ENCODE measurements around the gene CACNA1C. TPM values are rescaled to one million over a fixed set of nuclear protein-coding genes. Genes with fewer than 3 reads are reported as not detected.

Gene CACNA1C
- total RNA-seq, 2 donors from 2014 or later, result 0.86 to 6.3 TPM

- H3K4me3 Mint-ChIP-seq, result no peak overlapping the region
Observed at GRCh38 chr12:2142068-2142467, 89.3 kb downstream of the CACNA1C start.

GRCh38 chr12:2144951-2145350 is 92.2 kb downstream of the CACNA1C start:
- Histone ChIP-seq H3K9me3 (ENCODE audit: control insufficient read depth, low read length) (no peaks in the 10 kb centered on the region), H3K9ac (ENCODE audit: extremely low read depth, low read length, poor library complexity, severe bottlenecking) (no peak overlapping the region), H3K27me3 (ENCODE audit: control insufficient read depth, insufficient read depth, low read length, poor library complexity, severe bottlenecking) (no peaks in the 10 kb centered on the region), H3K27ac (ENCODE audit: low read depth, low read length) (no peak overlapping the region), H3K4me1 (ENCODE audit: control insufficient read depth, insufficient read depth, low read length) (peaks cover 10% of the 10 kb centered on the region), H3K36me3 (ENCODE audit: control insufficient read depth, insufficient read depth, low read length) (no peaks in the 10 kb centered on the region), H3K4me3 (ENCODE audit: low read length) (no peak overlapping the region)
- no peak overlapping the region for H3K27ac Mint-ChIP-seq
- WGBS, 2 experiments (ENCODE audit: insufficient coverage in 1 of 2, insufficient read length in 1 of 2), result 83% methylated on average over 1 of the region's 1 CpG; no CpG with 5 or more reads in 1 of the 2 experiments
- H3K36me3 Mint-ChIP-seq (ENCODE audit: low read depth), result no peaks in the 10 kb centered on the region
- H3K4me1 Mint-ChIP-seq, result peaks cover 20% of the 10 kb centered on the region
- H3K27me3 Mint-ChIP-seq (ENCODE audit: insufficient read depth), result peaks cover 12% of the 10 kb centered on the region
- H3K4me3 Mint-ChIP-seq, result no peak overlapping the region
- H3K9me3 Mint-ChIP-seq, result no peaks in the 10 kb centered on the region
- DNase-seq, result no peak
- TF ChIP-seq, protein P1, sequence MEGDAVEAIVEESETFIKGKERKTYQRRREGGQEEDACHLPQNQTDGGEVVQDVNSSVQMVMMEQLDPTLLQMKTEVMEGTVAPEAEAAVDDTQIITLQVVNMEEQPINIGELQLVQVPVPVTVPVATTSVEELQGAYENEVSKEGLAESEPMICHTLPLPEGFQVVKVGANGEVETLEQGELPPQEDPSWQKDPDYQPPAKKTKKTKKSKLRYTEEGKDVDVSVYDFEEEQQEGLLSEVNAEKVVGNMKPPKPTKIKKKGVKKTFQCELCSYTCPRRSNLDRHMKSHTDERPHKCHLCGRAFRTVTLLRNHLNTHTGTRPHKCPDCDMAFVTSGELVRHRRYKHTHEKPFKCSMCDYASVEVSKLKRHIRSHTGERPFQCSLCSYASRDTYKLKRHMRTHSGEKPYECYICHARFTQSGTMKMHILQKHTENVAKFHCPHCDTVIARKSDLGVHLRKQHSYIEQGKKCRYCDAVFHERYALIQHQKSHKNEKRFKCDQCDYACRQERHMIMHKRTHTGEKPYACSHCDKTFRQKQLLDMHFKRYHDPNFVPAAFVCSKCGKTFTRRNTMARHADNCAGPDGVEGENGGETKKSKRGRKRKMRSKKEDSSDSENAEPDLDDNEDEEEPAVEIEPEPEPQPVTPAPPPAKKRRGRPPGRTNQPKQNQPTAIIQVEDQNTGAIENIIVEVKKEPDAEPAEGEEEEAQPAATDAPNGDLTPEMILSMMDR (conservative IDR thresholded peaks at IDR 0.05), result no peak

More at GRCh38 chr12:2142068-2142467, 89.3 kb downstream of the CACNA1C start:
- H3K4me1 ChIP-seq (ENCODE audit: control insufficient read depth, insufficient read depth, low read length), result peaks cover 13% of the 10 kb centered on the region
- no peak for DNase-seq
- TF ChIP-seq, protein P1 (conservative IDR thresholded peaks at IDR 0.05), result no peak
- H3K9ac ChIP-seq (ENCODE audit: extremely low read depth, low read length, poor library complexity, severe bottlenecking), result no peak overlapping the region
- H3K27me3 ChIP-seq (ENCODE audit: control insufficient read depth, insufficient read depth, low read length, poor library complexity, severe bottlenecking), result no peaks in the 10 kb centered on the region
- peaks cover 7% of the 10 kb centered on the region for H3K27me3 Mint-ChIP-seq (ENCODE audit: insufficient read depth)
- H3K4me3 ChIP-seq (ENCODE audit: low read length), result no peak overlapping the region
- 98 to 100% methylated on average over 2 to 10 of the region's 10 CpGs for WGBS, 2 experiments (ENCODE audit: insufficient coverage in 1 of 2, insufficient read length in 1 of 2)
- H3K9me3 Mint-ChIP-seq, result peaks cover 9% of the 10 kb centered on the region
- no peaks in the 10 kb centered on the region for H3K9me3 ChIP-seq (ENCODE audit: control insufficient read depth, low read length)
- no peak overlapping the region for H3K27ac ChIP-seq (ENCODE audit: low read depth, low read length)
- no peak overlapping the region for H3K27ac Mint-ChIP-seq
- no peaks in the 10 kb centered on the region for H3K36me3 Mint-ChIP-seq (ENCODE audit: low read depth)
- no peaks in the 10 kb centered on the region for H3K36me3 ChIP-seq (ENCODE audit: control insufficient read depth, insufficient read depth, low read length)
- H3K4me1 Mint-ChIP-seq, result peaks cover 30% of the 10 kb centered on the region

DNA sequence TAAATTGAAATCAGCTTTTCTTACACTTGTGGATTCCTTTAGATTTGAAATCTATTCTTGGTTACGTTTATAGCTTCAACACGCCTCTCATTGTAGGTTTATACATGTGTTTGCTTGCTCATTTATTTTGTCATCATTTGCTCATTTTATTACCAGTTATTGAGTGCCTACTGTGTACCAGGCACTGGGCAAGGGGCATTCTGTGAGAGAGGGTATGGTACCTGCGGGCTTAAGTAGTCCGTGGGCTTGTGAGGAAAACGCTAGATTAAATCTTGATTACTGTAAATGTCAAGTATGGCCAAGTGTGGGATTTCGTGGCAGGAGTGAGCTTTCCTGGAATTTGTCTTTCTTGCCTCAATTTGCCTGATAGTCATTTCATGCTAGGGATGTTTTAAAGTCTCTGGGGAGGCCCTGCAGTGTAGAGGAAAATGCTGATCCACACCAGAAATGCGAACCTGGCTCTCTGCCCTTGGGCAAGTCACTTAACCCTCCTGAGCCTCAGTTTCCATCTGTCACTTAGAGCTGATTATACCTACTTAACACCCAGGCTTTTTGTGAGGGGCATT is 92.7 kb downstream of the CACNA1C start:
- 91 to 100% methylated on average over 1 to 7 of the region's 7 CpGs for WGBS, 2 experiments (ENCODE audit: insufficient coverage in 1 of 2, insufficient read length in 1 of 2)
- Mint-ChIP-seq H3K36me3 (ENCODE audit: low read depth) (no peaks in the 10 kb centered on the region), H3K27ac (no peak overlapping the region)

More for the DNA sequence above, 92.7 kb downstream of the CACNA1C start:
- Histone ChIP-seq H3K27me3 (ENCODE audit: control insufficient read depth, insufficient read depth, low read length, poor library complexity, severe bottlenecking) (no peaks in the 10 kb centered on the region), H3K9ac (ENCODE audit: extremely low read depth, low read length, poor library complexity, severe bottlenecking) (no peak overlapping the region), H3K4me1 (ENCODE audit: control insufficient read depth, insufficient read depth, low read length) (peaks cover 9% of the 10 kb centered on the region), H3K27ac (ENCODE audit: low read depth, low read length) (no peak overlapping the region), H3K36me3 (ENCODE audit: control insufficient read depth, insufficient read depth, low read length) (no peaks in the 10 kb centered on the region), H3K9me3 (ENCODE audit: control insufficient read depth, low read length) (no peaks in the 10 kb centered on the region), H3K4me3 (ENCODE audit: low read length) (no peak overlapping the region)
- Mint-ChIP-seq H3K9me3 (no peaks in the 10 kb centered on the region), H3K4me1 (peaks cover 17% of the 10 kb centered on the region), H3K4me3 (no peak overlapping the region), H3K27me3 (ENCODE audit: insufficient read depth) (peaks cover 12% of the 10 kb centered on the region)
- DNase-seq, result no peak
- TF ChIP-seq, protein P1 (conservative IDR thresholded peaks at IDR 0.05), result no peak

All from endodermal cell (in vitro differentiated cells).